Activated CD8-positive, alpha-beta T cell treated with anti-CD3 and anti-CD28 coated beads for 36 hours (primary cell): Measurements from ENCODE around the gene SEMA4G. TPM values are rescaled to one million over a fixed set of nuclear protein-coding genes. Genes with fewer than 3 reads are reported as not detected.

ENCODE experiments used
- ATAC-seq: fragments of 200-7000 bp; cut with Tn5 transposase; one replicate; pipeline ENCODE4 v1.10.0; 2021; ENCODE audit warnings: mild to moderate bottlenecking, moderate library complexity
- CTCF ChIA-PET: fragments of 350-600 bp; sonication (Branson Sonifier 250); formaldehyde crosslinking; loops from one replicate; lab custom pipeline; 2021; ENCODE audit warnings: antibody characterized with exemption; lab: Charles Lee
- POLR2A ChIA-PET: fragments of 350-600 bp; sonication (Branson Sonifier 250); formaldehyde crosslinking; loops from one replicate; lab custom pipeline; 2021; ENCODE audit warnings: antibody characterized with exemption; lab: Charles Lee
- DNase-seq: peaks from one replicate; pipeline ENCODE4 v3.0.0-alpha.2; 2020
- H3K27ac Mint-ChIP-seq: one replicate; pipeline ENCODE4 v1.8.0; 2021; ENCODE audit warnings: mild to moderate bottlenecking, mixed read lengths
- H3K27me3 Mint-ChIP-seq: one replicate; pipeline ENCODE4 v1.8.0; 2021; ENCODE audit warnings: mixed read lengths
- H3K36me3 Mint-ChIP-seq: one replicate; pipeline ENCODE4 v1.8.0; 2021; ENCODE audit warnings: low read depth, mixed read lengths
- H3K4me1 Mint-ChIP-seq: one replicate; pipeline ENCODE4 v1.8.0; 2021; ENCODE audit warnings: low read depth, mixed read lengths
- H3K4me3 Mint-ChIP-seq: one replicate; pipeline ENCODE4 v1.8.0; 2021; ENCODE audit warnings: mild to moderate bottlenecking, moderate library complexity, mixed read lengths
- H3K9me3 Mint-ChIP-seq: one replicate; pipeline ENCODE4 v1.8.0; 2021; ENCODE audit warnings: mixed read lengths
- CTCF ChIP-seq: fragments of 200-600 bp; IDR thresholded peaks from one replicate; pipeline ENCODE4 v1.8.0; 2022; ENCODE audit warnings: antibody characterized with exemption, mild to moderate bottlenecking
- intact Hi-C: fragments of 100-400 bp; cut with micrococcal nuclease; formaldehyde crosslinking; loops from one replicate; pipeline ENCODE4 v1.10.0; 2022
- total RNA-seq, 2 experiments: library from RNA; stranded (reverse); gene quantifications; one replicate each; pipeline ENCODE4 v1.2.3, GENCODE V29; 2021

SEMA4G gene
- total RNA-seq, 2 experiments from 2014 or later = 1.2 to 1.6 TPM

GRCh38 chr10:101013365-101013825 is 44.1 kb downstream of the SEMA4G start:
- Mint-ChIP-seq H3K9me3 (no peaks in the 10 kb centered on the region), H3K4me1 (peaks cover 26% of the 10 kb centered on the region), H3K36me3 (no peaks in the 10 kb centered on the region), H3K27ac (no peak overlapping the region), H3K4me3 (no peak overlapping the region), H3K27me3 (peaks cover 25% of the 10 kb centered on the region)
- TF ChIP-seq CTCF = no peak
- ATAC-seq (no peak), DNase-seq (no peak)
- ChIA-PET POLR2A (no interaction called here), CTCF (interaction anchor here (1.3 to 7.3 kb wide), 13 partner anchors 12 to 343 kb away, joined by 4 to 178 read pairs (median 9); partner anchors contain the start of genes LZTS2, MRPL43, PDZD7 and SEMA4G)
- intact Hi-C loops = no loop called here

- peak; percentile 48 for ATAC-seq
- H3K27ac Mint-ChIP-seq = no peak overlapping the region
- no peaks in the 10 kb centered on the region for H3K9me3 Mint-ChIP-seq
- intact Hi-C loops = no loop called here
- peaks cover 29% of the 10 kb centered on the region for H3K4me1 Mint-ChIP-seq
- POLR2A ChIA-PET = interaction anchor here (0.6 to 2.0 kb wide), 4 partner anchors 16 to 49 kb away, joined by 3 to 9 read pairs (median 4); partner anchors contain the start of genes PDZD7 and SFXN3
- H3K36me3 Mint-ChIP-seq = no peaks in the 10 kb centered on the region
- peaks cover 28% of the 10 kb centered on the region for H3K27me3 Mint-ChIP-seq
- CTCF ChIA-PET = interaction anchor here (0.6 to 7.3 kb wide), 29 partner anchors 13 to 453 kb away, joined by 3 to 178 read pairs (median 6); partner anchors contain the start of genes LZTS2, MRPL43, PDZD7 and SEMA4G
- no peak overlapping the region for H3K4me3 Mint-ChIP-seq
- TF ChIP-seq CTCF = peak; percentile 63
- peak; percentile 88 for DNase-seq
Measured at GRCh38 chr10:101014230-101014884, 45.1 kb downstream of the SEMA4G start.

GRCh38 chr10:101014966-101015581 is 45.8 kb downstream of the SEMA4G start:
- H3K4me1 Mint-ChIP-seq = peaks cover 31% of the 10 kb centered on the region
- no peak overlapping the region for H3K4me3 Mint-ChIP-seq
- no peaks in the 10 kb centered on the region for H3K36me3 Mint-ChIP-seq
- POLR2A ChIA-PET = interaction anchor here (0.9 to 2.0 kb wide), 2 partner anchors 16 to 18 kb away, joined by 4 to 9 read pairs; partner anchors contain the start of genes PDZD7 and SFXN3
- H3K9me3 Mint-ChIP-seq = no peaks in the 10 kb centered on the region
- no peak overlapping the region for H3K27ac Mint-ChIP-seq
- intact Hi-C loops = no loop called here
- CTCF ChIA-PET = interaction anchor here (0.7 to 7.3 kb wide), 31 partner anchors 13 to 453 kb away, joined by 3 to 178 read pairs (median 5); partner anchors contain the start of genes LZTS2, MRPL43, PDZD7 and SEMA4G
- no peak for TF ChIP-seq CTCF
- DNase-seq (peak; percentile 44), ATAC-seq (no peak)
- H3K27me3 Mint-ChIP-seq = peaks cover 33% of the 10 kb centered on the region

- no peaks in the 10 kb centered on the region for H3K36me3 Mint-ChIP-seq
- no peak overlapping the region for H3K27ac Mint-ChIP-seq
- POLR2A ChIA-PET = interaction anchor here (2.0 kb wide), 1 partner anchor 16 kb away, joined by 9 read pairs; the partner anchor contains the start of genes PDZD7 and SFXN3
- ATAC-seq (no peak), DNase-seq (no peak)
- TF ChIP-seq CTCF = no peak
- H3K4me1 Mint-ChIP-seq = peaks cover 31% of the 10 kb centered on the region
- intact Hi-C loops = no loop called here
- H3K27me3 Mint-ChIP-seq = peaks cover 33% of the 10 kb centered on the region
- CTCF ChIA-PET = interaction anchor here (1.0 to 7.3 kb wide), 12 partner anchors 12 to 452 kb away, joined by 3 to 178 read pairs (median 12); partner anchors contain the start of genes LZTS2, PDZD7, SEMA4G and SFXN3
- H3K4me3 Mint-ChIP-seq = no peak overlapping the region
- H3K9me3 Mint-ChIP-seq = no peaks in the 10 kb centered on the region
Measured at GRCh38 chr10:101015582-101015973, 46.3 kb downstream of the SEMA4G start.
